Measurements from ENCODE around the gene YJEFN3.

The YJEFN3 gene

GRCh38 chr19:19498255-19498991 lies 30.3 kb upstream of the YJEFN3 start:
- DNase-seq (ENCODE audit: low spot score): no peak

GRCh38 chr19:19499272-19499995 lies 29.3 kb upstream of the YJEFN3 start:
- no peak for DNase-seq (ENCODE audit: low spot score)

- DNase-seq (ENCODE audit: low spot score): no peak
Measured at GRCh38 chr19:19500975-19501644, 27.6 kb upstream of the YJEFN3 start.

- no peak for DNase-seq (ENCODE audit: low spot score)
Measured at GRCh38 chr19:19501798-19502197, 26.9 kb upstream of the YJEFN3 start.

- no peak for DNase-seq (ENCODE audit: low spot score)
Measured at GRCh38 chr19:19502281-19502680, 26.4 kb upstream of the YJEFN3 start.

GRCh38 chr19:19502808-19503602 lies 25.7 kb upstream of the YJEFN3 start:
- no peak for DNase-seq (ENCODE audit: low spot score)

- no peak for DNase-seq (ENCODE audit: low spot score)
Measured at GRCh38 chr19:19504754-19505668, 23.7 kb upstream of the YJEFN3 start.

- no peak for DNase-seq (ENCODE audit: low spot score)
Measured at GRCh38 chr19:19505669-19506326, 22.9 kb upstream of the YJEFN3 start.

GRCh38 chr19:19506592-19506991 lies 22.1 kb upstream of the YJEFN3 start:
- DNase-seq (ENCODE audit: low spot score): no peak

GRCh38 chr19:19507354-19507753 lies 21.4 kb upstream of the YJEFN3 start:
- no peak for DNase-seq (ENCODE audit: low spot score)

- DNase-seq (ENCODE audit: low spot score): no peak
Measured at GRCh38 chr19:19508217-19508616, 20.5 kb upstream of the YJEFN3 start.

- DNase-seq (ENCODE audit: low spot score): no peak
Measured at GRCh38 chr19:19510432-19510831, 18.3 kb upstream of the YJEFN3 start.

- no peak for DNase-seq (ENCODE audit: low spot score)
Measured at GRCh38 chr19:19513682-19514081, 15.0 kb upstream of the YJEFN3 start.

GRCh38 chr19:19514215-19514657 lies 14.5 kb upstream of the YJEFN3 start:
- no peak for DNase-seq (ENCODE audit: low spot score)

GRCh38 chr19:19514881-19515641 lies 13.7 kb upstream of the YJEFN3 start, which contains the start of gene TSSK6:
Gene TSSK6 (minus strand): TSS chr19:19515548. CDS start chr19:19515427, 121 bp downstream.
- no peak for DNase-seq (ENCODE audit: low spot score)

GRCh38 chr19:19515642-19516519 lies 12.8 kb upstream of the YJEFN3 start, which contains the start of gene NDUFA13:
Gene NDUFA13 (plus strand): TSS chr19:19516225. CDS start chr19:19516239, 14 bp downstream.
- peak; percentile 89 for DNase-seq (ENCODE audit: low spot score)

- DNase-seq (ENCODE audit: low spot score): no peak
Measured at GRCh38 chr19:19517235-19517619, 11.5 kb upstream of the YJEFN3 start.

GRCh38 chr19:19520989-19521388 lies 7.7 kb upstream of the YJEFN3 start:
- no peak for DNase-seq (ENCODE audit: low spot score)
